Hippocampal formation (tissue), 2 donors: ENCODE data around the gene EMILIN3.

Experiments used
- DNase-seq, 2 donors: peaks; one replicate each; lab custom pipeline; 2025; lab: John Stamatoyannopoulos, UW

Gene EMILIN3

GRCh38 chr20:41364236-41364855 lies 2.3 kb downstream of the EMILIN3 start:
- DNase-seq: no peak

GRCh38 chr20:41363601-41364000 lies 3.0 kb downstream of the EMILIN3 start:
- no peak for DNase-seq

- DNase-seq: no peak
Observed at GRCh38 chr20:41362748-41363140, 3.9 kb downstream of the EMILIN3 start.

- DNase-seq: peak in 1 of 2 donors; percentile 10
Observed at GRCh38 chr20:41361757-41362747, 4.6 kb downstream of the EMILIN3 start.

GRCh38 chr20:41360831-41361756 lies 5.5 kb downstream of the EMILIN3 start:
- DNase-seq: no peak

GRCh38 chr20:41359541-41360011 lies 7.0 kb downstream of the EMILIN3 start:
- no peak for DNase-seq

GRCh38 chr20:41358717-41359116 lies 7.9 kb downstream of the EMILIN3 start:
- DNase-seq: no peak

GRCh38 chr20:41358230-41358629 lies 8.4 kb downstream of the EMILIN3 start:
- DNase-seq: no peak

- DNase-seq: no peak
Observed at GRCh38 chr20:41357424-41358163, 9.0 kb downstream of the EMILIN3 start.

- no peak for DNase-seq
Observed at GRCh38 chr20:41356951-41357350, 9.7 kb downstream of the EMILIN3 start.

- DNase-seq: no peak
Observed at GRCh38 chr20:41355598-41356203, 10.9 kb downstream of the EMILIN3 start.

GRCh38 chr20:41355192-41355591 lies 11.4 kb downstream of the EMILIN3 start:
- DNase-seq: no peak

GRCh38 chr20:41353530-41353929 lies 13.1 kb downstream of the EMILIN3 start:
- DNase-seq: no peak

GRCh38 chr20:41352666-41353065 lies 14.0 kb downstream of the EMILIN3 start:
- no peak for DNase-seq

- DNase-seq: no peak
Observed at GRCh38 chr20:41352106-41352505, 14.5 kb downstream of the EMILIN3 start.

GRCh38 chr20:41350408-41350962 lies 16.1 kb downstream of the EMILIN3 start:
- DNase-seq: no peak

- no peak for DNase-seq
Observed at GRCh38 chr20:41349943-41350342, 16.7 kb downstream of the EMILIN3 start.

- DNase-seq: no peak
Observed at GRCh38 chr20:41349266-41349665, 17.4 kb downstream of the EMILIN3 start.

- DNase-seq: no peak
Observed at GRCh38 chr20:41348430-41349172, 18.0 kb downstream of the EMILIN3 start.
